HT-29 (cell line): ENCODE measurements around the gene SFRP2. TPM values are rescaled to one million over a fixed set of nuclear protein-coding genes. Genes with fewer than 3 reads are reported as not detected.

Experiments
- total RNA-seq: library from RNA; depleted of rRNA; stranded (reverse); fragments of >200 nt; shearing (Covaris generic); gene quantifications from 2 replicates; pipeline ENCODE4 v1.2.3, GENCODE V29; 2014; rRNA removed

SFRP2 gene
- total RNA-seq, 1 experiment from 2014 or later = not detected

Other genes with a start within 250 kb of the SFRP2 start
- not detected in 2 replicates for gene TLR2, start 104.8 kb downstream of the SFRP2 start, total RNA-seq
- not detected in 2 replicates for gene RNF175, start 29.1 kb downstream of the SFRP2 start, total RNA-seq